Stimulated activated CD8-positive, alpha-beta memory T cell treated with anti-CD3 and anti-CD28 coated beads, Interleukin-7, amount 100 ng/mL, for 24 hours (primary cell): ENCODE results near the gene DUSP14.

Source experiments
- DNase-seq: peaks from one replicate; pipeline ENCODE4 v3.0.0-alpha.2; 2020; ENCODE audit warnings: low read depth

The DUSP14 gene

GRCh38 chr17:37517881-37518280 lies 28.2 kb downstream of the DUSP14 start:
- no peak for DNase-seq

GRCh38 chr17:37518826-37519225 lies 29.1 kb downstream of the DUSP14 start:
- no peak for DNase-seq

DNA sequence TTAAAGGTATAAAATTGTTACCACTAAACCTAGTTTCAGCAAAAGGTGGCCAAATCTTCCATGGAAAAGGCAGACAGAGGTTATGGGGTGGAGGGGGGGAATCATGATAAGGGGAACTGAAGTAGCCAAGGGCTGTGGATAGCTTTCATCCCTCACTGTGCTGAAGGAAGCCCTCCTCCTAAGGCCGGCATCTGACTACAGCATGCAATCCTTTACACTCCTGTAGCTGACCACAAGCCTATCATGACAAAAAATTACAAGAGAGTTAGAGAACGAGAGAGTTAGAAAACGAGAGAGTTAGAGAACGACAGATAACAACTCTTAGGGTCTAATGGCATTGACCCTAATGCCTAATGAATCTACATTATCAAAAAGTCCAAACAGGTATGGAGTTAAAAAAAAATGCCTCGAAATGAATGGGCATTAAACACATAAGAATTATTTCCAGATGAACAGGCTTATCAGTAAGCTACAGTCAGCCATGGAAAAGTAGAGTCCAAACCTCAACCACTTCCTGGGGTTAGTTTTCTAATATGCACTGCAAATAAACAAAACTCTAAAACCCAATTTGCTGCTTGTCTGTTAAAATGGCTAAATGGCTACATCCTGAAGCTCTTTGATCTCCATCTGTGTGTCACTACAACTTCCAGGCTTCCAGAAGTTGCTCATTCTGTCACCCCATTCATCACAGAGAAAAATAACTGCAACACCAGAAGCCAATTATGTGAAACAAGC lies 29.7 kb downstream of the DUSP14 start:
- DNase-seq = no peak

- no peak for DNase-seq
Measured at GRCh38 chr17:37520174-37520573, 30.5 kb downstream of the DUSP14 start.

GRCh38 chr17:37521821-37522220 lies 32.1 kb downstream of the DUSP14 start:
- DNase-seq = no peak

- DNase-seq = no peak
Measured at GRCh38 chr17:37523715-37524219, 34.1 kb downstream of the DUSP14 start.

GRCh38 chr17:37527249-37527851 lies 37.7 kb downstream of the DUSP14 start:
- DNase-seq = no peak

GRCh38 chr17:37530420-37530819 lies 40.7 kb downstream of the DUSP14 start:
- no peak for DNase-seq

GRCh38 chr17:37532756-37533155 lies 43.1 kb downstream of the DUSP14 start:
- DNase-seq = no peak

GRCh38 chr17:37535906-37536305 lies 46.2 kb downstream of the DUSP14 start:
- DNase-seq = no peak

DNA sequence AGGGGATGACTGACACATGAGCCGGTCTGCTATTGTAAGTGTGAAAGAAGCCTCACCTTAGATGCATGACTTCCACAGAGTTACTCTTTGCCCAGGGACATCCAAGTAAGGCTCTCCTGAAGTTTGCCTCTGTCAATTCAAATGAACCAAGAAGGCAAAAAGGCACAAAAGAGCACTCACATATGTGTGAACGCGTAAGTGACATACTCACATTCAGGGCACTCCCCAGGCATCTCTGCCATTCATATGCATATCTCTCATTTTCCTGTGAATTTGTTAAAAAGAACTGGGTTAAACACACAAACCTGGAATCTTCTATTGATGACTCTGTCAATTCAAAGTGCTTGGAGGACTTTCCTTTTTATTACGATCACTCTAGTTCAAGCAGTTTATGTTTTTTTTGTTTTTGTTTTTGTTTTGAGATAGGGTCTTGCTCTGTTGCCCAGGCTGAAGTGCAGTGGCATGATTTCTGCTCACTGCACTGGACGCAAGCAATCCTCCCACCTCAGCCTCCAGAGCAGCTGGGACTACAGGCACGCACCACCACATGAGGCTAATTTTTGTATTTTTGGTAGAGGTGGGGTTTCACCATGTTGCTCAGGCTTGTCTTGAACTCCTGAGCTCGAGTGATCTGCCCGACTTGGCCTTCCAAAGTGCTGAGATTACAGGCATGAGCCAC lies 49.4 kb downstream of the DUSP14 start:
- no peak for DNase-seq

DNA sequence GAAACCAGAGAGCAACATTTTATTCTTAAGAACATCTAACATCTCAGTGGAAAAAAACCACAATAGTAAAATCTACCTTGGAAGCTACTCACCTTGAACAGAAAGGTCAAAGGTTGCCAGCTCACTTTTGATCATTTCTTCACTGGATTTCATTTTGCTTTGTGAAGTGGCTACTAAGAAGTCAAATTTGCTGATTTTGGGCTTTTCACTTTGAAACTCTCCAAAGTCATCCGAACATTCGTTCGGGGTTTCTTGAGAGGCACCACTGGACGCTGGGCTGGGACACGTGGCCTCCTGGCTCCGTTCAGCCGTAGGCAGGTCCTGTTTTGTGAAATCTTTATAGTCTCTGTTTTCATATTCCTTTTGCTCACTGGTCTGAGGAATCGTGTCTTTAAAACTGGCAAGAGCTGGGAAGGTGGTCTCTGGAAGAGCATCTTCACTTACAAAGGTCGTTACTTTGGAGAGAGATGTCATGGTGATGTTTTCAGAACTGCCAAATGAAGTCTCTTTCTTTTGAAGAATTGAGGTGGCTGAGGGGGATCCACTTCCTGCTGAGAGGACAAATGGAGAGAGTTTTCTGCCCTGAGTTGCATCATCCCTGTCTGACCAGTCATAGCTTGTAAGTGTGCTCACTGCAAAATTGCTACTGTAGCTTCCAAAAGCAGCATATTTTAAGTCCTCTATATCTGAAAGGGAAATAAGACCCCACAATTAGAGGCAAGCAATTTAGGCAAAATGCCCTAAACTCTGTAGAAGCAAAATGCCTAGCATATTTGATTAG lies 52.4 kb downstream of the DUSP14 start:
- no peak for DNase-seq

DNA sequence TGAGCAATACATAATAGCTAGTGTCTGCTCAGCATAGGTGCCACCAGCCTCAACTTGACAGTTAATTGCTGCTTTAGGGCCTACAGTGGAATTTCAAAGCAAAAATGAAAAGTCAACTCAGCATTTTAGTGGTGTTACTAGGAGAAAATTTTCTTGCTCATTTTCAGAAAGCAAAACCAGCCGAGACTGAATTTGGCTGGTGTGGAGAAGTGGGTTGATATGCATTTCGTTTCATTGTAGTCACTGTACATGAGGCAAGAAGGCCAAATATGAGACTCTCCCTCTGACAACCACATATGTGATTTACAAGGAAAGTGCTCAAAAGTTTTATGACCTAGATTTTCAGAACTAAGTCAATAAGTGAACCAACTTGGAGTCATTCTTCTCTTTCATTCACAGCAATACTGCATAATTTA lies 54.0 kb downstream of the DUSP14 start:
- DNase-seq = no peak

DNA sequence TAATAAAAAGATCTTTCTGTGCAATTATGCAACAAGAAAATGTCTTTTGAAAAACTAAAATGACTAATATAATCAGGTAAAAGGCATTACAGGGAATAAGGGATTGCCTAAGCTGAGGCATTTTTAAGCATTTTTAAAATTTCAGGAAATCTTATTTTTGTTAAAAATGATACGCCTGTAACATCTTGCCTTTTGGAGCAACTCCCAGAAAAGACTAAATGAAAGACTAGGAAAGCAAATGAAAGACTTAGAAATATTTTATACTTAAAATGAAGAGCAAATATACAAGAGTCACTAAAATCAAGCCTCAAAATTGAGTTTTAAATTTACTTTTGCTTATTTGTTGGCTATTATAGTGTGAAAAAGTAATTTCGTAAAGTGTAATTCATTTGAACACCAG lies 55.8 kb downstream of the DUSP14 start:
- DNase-seq = no peak

DNA sequence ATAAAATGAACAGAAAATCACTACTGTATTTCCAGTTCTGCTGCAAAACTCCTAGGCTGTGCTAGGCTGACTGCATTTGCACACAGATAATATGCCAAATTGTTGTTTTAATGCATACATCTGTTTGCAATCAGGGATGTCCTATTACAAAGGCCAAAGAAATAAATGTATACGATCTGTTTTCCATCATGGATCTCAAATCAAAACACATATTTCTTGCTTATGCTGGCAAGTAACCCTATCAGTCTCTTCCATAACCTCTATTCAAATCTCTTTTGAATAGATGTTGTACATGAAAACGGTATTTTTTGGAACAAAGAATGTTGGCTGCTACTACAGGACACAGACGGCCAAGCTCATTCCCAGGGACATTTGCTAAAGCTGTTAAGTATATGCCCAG lies 56.6 kb downstream of the DUSP14 start:
- no peak for DNase-seq

DNA sequence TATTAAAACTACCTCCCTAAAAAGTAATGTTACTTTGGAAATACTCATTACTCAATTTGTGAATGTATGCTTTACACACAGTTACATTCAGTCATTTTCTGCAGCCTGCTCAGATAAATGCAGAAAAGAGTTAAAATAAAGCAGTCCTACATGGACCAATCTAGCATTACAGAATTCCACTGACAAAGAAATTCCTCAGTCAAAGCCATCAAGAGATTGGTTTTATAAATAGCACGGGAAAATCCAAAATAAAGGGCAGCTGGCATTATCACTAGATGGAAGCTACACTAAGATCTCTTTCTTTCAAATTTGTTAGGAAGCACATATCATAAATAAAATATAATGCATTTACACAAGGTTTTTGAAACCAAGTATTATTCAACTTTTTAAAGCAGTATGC lies 58.3 kb downstream of the DUSP14 start:
- no peak for DNase-seq

DNA sequence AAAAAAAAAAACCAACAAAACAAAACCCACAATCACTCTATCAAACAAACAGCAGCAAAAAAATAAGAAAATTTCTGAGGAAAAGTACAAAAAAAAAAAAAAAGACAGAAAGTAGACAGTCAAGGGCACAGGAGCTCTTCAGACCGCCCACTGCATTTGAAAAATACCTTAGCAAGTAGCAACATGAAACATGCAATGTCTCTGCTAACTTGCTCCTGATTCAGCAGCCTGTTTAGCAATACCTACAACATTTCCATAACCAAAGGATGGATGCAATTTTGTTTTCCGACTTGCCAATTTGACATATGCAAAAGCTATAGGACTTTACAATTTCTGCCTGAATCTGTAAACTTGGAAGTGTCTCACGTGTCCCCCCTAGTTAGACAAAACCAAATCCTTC lies 62.1 kb downstream of the DUSP14 start:
- DNase-seq = no peak

GRCh38 chr17:37553401-37553966 lies 63.8 kb downstream of the DUSP14 start:
- no peak for DNase-seq

- no peak for DNase-seq
Measured at GRCh38 chr17:37555386-37555785, 65.7 kb downstream of the DUSP14 start.

DNA sequence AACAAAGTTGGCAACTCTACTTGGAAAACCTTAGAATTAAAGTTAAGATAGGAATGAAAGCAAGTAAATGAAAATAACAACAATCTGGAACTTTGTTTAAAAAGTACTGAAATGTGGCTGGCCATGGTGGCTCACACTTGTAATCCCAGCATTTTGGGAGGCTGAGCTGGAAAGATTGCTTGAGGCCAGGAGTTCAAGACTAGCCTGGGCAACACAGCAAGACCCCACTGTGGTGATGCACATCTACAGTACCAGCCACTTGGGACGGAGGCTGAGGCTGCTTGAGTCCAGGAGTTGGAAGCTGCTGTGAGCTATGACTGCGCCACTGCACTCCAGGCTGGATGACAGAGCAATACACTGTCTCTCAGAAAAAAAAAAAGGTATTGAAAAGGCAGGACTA lies 67.8 kb downstream of the DUSP14 start:
- DNase-seq = no peak

DNA sequence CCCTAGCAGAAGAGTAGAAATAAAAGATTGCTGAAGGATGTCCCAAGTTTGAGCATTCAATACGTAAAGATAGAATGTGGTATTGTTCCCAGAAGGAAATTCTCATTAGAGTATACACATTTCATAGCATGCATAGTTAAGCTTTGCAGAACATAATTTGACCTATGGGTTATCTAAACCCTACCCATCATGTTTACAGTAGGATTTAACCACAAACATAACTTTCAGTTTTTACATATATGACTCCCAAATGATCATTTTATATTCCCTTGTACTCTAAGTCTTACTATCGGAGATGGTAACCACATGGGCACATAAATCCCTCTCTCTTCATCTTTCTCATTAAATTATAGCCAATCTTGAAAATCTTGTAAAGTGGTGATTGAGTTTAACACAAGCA lies 68.6 kb downstream of the DUSP14 start:
- DNase-seq = no peak
